Liver (tissue), 9 donors: ENCODE data around the gene ARHGAP32. TPM values are rescaled to one million over a fixed set of nuclear protein-coding genes. Genes with fewer than 3 reads are reported as not detected.

ENCODE experiments used
- DNase-seq: peaks from one replicate; pipeline ENCODE4 v3.0.0-alpha.2; 2017; ENCODE audit warnings: low spot score
- H3K27ac ChIP-seq, 2 donors: one replicate each; pipeline ENCODE4 v1.7.0; 2013; ENCODE audit warnings: inconsistent platforms in 2 of 2, low read length in 2 of 2, control low read depth in 1 of 2, low read depth in 1 of 2, mild to moderate bottlenecking in 1 of 2
- H3K27me3 ChIP-seq, 4 donors: one replicate each; pipeline versions ENCODE4 v1.6.1 to v1.7.0; 2013; ENCODE audit warnings: low read length in 3 of 4, inconsistent platforms in 1 of 4, mild to moderate bottlenecking in 1 of 4, moderate library complexity in 1 of 4; ENCODE audit not compliant: control insufficient read depth in 4 of 4, insufficient read depth in 4 of 4
- H3K36me3 ChIP-seq, 4 donors: one replicate each; pipeline versions ENCODE4 v1.6.1 to v1.7.0; 2013; ENCODE audit warnings: low read length in 3 of 4, mild to moderate bottlenecking in 3 of 4, low read depth in 1 of 4, moderate library complexity in 1 of 4; ENCODE audit not compliant: control insufficient read depth in 4 of 4, insufficient read depth in 3 of 4
- H3K4me1 ChIP-seq, 4 donors: one replicate each; pipeline versions ENCODE4 v1.6.1 to v1.7.0; 2013; ENCODE audit warnings: low read length in 3 of 4, mild to moderate bottlenecking in 3 of 4, moderate library complexity in 1 of 4; ENCODE audit not compliant: control insufficient read depth in 4 of 4, insufficient read depth in 4 of 4
- H3K4me3 ChIP-seq, 3 donors: one replicate each; pipeline versions ENCODE4 v1.6.1 to v1.7.0; 2013; ENCODE audit warnings: low read length in 3 of 3, control low read depth in 1 of 3, low read depth in 1 of 3, mild to moderate bottlenecking in 1 of 3
- H3K9ac ChIP-seq, 2 donors: one replicate each; pipeline ENCODE4 v1.7.0; 2013; ENCODE audit warnings: low read length in 2 of 2, mild to moderate bottlenecking in 2 of 2, moderate library complexity in 2 of 2, control low read depth in 1 of 2, low read depth in 1 of 2
- H3K9me3 ChIP-seq, 4 donors: one replicate each; pipeline versions ENCODE4 v1.6.1 to v1.7.0; 2013; ENCODE audit warnings: low read length in 3 of 4; ENCODE audit not compliant: control insufficient read depth in 4 of 4
- ATF3 ChIP-seq: IDR thresholded peaks from 2 replicates; pipeline ENCODE4 v1.6.1; 2016; ENCODE audit warnings: antibody characterized with exemption
- EGR1 ChIP-seq, 2 donors: IDR thresholded peaks; 2 replicates each; pipeline ENCODE4 v1.6.1; 2016 to 2018; ENCODE audit warnings: antibody characterized with exemption in 2 of 2, low read depth in 2 of 2
- FOXA1 ChIP-seq: IDR thresholded peaks from 2 replicates; pipeline ENCODE4 v1.6.1; 2016; ENCODE audit warnings: antibody characterized with exemption
- FOXA2 ChIP-seq: IDR thresholded peaks from 2 replicates; pipeline ENCODE4 v1.6.1; 2016; ENCODE audit warnings: antibody characterized with exemption
- GABPA ChIP-seq, 2 donors: IDR thresholded peaks in 1 of 2; conservative IDR thresholded peaks in 1 of 2; 2 replicates each; pipeline ENCODE4 v1.6.1; 2016; ENCODE audit warnings: antibody characterized with exemption in 2 of 2, mild to moderate bottlenecking in 1 of 2, moderate library complexity in 1 of 2
- HNF4A ChIP-seq, 2 donors: conservative IDR thresholded peaks; 2 replicates each; pipeline ENCODE4 v1.6.1; 2016; ENCODE audit warnings: antibody characterized with exemption in 2 of 2, mild to moderate bottlenecking in 2 of 2
- HNF4G ChIP-seq: IDR thresholded peaks from 2 replicates; pipeline ENCODE4 v1.6.1; 2016; ENCODE audit warnings: antibody characterized with exemption
- JUND ChIP-seq, 2 donors: IDR thresholded peaks; 2 replicates each; pipeline ENCODE4 v1.6.1; 2016; ENCODE audit warnings: antibody characterized with exemption in 2 of 2
- MAX ChIP-seq: IDR thresholded peaks from 2 replicates; pipeline ENCODE4 v1.6.1; 2016; ENCODE audit warnings: antibody characterized with exemption
- NR2F2 ChIP-seq: IDR thresholded peaks from 2 replicates; pipeline ENCODE4 v1.6.1; 2016; ENCODE audit warnings: antibody characterized with exemption
- RAD21 ChIP-seq, 2 donors: IDR thresholded peaks; 2 replicates each; pipeline ENCODE4 v1.6.1; 2016; ENCODE audit warnings: antibody characterized with exemption in 2 of 2, mild to moderate bottlenecking in 2 of 2
- RXRA ChIP-seq, 2 donors: IDR thresholded peaks; 2 replicates each; pipeline ENCODE4 v1.6.1; 2017 to 2018; ENCODE audit warnings: antibody characterized with exemption in 2 of 2, mild to moderate bottlenecking in 1 of 2
- SP1 ChIP-seq: IDR thresholded peaks from 2 replicates; pipeline ENCODE4 v1.6.1; 2018; ENCODE audit warnings: antibody characterized with exemption, mild to moderate bottlenecking
- TAF1 ChIP-seq: conservative IDR thresholded peaks from 2 replicates; pipeline ENCODE4 v1.6.1; 2016; ENCODE audit warnings: antibody characterized with exemption, mild to moderate bottlenecking
- YY1 ChIP-seq: IDR thresholded peaks from 2 replicates; pipeline ENCODE4 v1.6.1; 2016; ENCODE audit warnings: antibody characterized with exemption, mild to moderate bottlenecking
- ZBTB33 ChIP-seq: IDR thresholded peaks from 2 replicates; pipeline ENCODE4 v1.6.1; 2016; ENCODE audit warnings: antibody characterized with exemption
- WGBS: extraction: QIAGEN DNeasy Blood & Tissue Kit; methylation state at CpG from one replicate; pipeline ENCODE4 v1.1.7; 2013; 5-methylcytosine and 5-hydroxymethylcytosine counted together
- polyA plus RNA-seq, 2 donors: library from polyadenylated mRNA; stranded (reverse) in 1 of 2; unstranded in 1 of 2; fragments of 200-250 nt in 1 of 2; fragments of >200 nt in 1 of 2; fragmentation: Nextera tagmentation in 1 of 2; extraction: Ambion mirVana in 1 of 2; gene quantifications; one replicate each; pipeline versions ENCODE4 v1.2.1 to v1.2.3, GENCODE V29; 2013 to 2015
- total RNA-seq, 2 donors: library from RNA; depleted of rRNA; stranded (reverse); fragments of >200 nt; gene quantifications; one replicate each; pipeline ENCODE4 v1.2.3, GENCODE V29; 2014
- TF ChIP-seq, protein P1 (sequence below): IDR thresholded peaks from 2 replicates; pipeline ENCODE4 v1.6.1; 2016; ENCODE audit warnings: antibody characterized with exemption, mild to moderate bottlenecking
- TF ChIP-seq, protein P2 (sequence below): fragments of 150-350 bp; IDR thresholded peaks from 2 replicates; pipeline ENCODE4 v1.5.1; 2017; ENCODE audit warnings: improper control_type of control experiment, low read depth, low read length; ENCODE audit not compliant: missing input control
- donor health status: healthy.
- donor health status: healthy.
- donor health status: healthy.
- donor health status: healthy.
- donor health status: healthy.

The ARHGAP32 gene
- total RNA-seq, result 10 to 100 TPM in 1 of 2 donors, 1 to 10 TPM in 1; 2.4 to 13.1 TPM
- polyA plus RNA-seq, result 1 to 10 TPM; 1.8 to 2.7 TPM

DNA sequence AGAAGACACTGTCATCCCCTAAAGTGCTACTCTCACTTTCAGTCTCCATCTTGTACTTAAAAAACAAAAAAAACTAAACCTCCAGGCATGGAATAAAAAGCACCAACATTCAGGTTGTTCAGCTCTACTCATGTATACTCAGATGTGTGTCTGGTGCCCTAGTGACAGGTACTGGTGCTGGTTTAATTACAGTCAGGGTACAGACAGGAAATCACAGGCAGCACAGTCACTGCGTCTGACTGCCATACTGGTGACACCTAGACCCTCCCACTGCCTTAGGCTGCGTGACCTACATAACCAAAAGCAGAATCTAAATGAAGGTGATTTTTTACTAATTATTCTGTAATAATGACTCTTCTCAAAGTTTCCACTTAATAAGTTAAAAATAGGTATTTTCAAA is at the start of gene ARHGAP32:
Gene ARHGAP32 (minus strand): TSS at position 176 of the 400 bp plus-strand sequence. CDS start 127 bp downstream, at position 49.
- no peak for DNase-seq
- H3K36me3 ChIP-seq, result no peaks in the 10 kb centered on the region
- no peak within 1 kb of the TSS for H3K27ac ChIP-seq
- TF ChIP-seq NR2F2 (no peak), SP1 (no peak), ZBTB33 (no peak), EGR1 (IDR thresholded peaks at IDR 0.05; ENCODE audit: low read depth in 2 of 2) (no peak), JUND (IDR thresholded peaks at IDR 0.05) (no peak), FOXA1 (no peak), GABPA (IDR thresholded peaks at IDR 0.05 in 1 of 2, conservative IDR thresholded peaks at IDR 0.05 in 1 of 2) (no peak), TAF1 (no peak), YY1 (no peak), RAD21 (IDR thresholded peaks at IDR 0.05) (no peak), HNF4G (no peak), ATF3 (no peak), HNF4A (conservative IDR thresholded peaks at IDR 0.05) (no peak), MAX (no peak), FOXA2 (no peak), RXRA (IDR thresholded peaks at IDR 0.05) (no peak)
- TF ChIP-seq, protein P1, sequence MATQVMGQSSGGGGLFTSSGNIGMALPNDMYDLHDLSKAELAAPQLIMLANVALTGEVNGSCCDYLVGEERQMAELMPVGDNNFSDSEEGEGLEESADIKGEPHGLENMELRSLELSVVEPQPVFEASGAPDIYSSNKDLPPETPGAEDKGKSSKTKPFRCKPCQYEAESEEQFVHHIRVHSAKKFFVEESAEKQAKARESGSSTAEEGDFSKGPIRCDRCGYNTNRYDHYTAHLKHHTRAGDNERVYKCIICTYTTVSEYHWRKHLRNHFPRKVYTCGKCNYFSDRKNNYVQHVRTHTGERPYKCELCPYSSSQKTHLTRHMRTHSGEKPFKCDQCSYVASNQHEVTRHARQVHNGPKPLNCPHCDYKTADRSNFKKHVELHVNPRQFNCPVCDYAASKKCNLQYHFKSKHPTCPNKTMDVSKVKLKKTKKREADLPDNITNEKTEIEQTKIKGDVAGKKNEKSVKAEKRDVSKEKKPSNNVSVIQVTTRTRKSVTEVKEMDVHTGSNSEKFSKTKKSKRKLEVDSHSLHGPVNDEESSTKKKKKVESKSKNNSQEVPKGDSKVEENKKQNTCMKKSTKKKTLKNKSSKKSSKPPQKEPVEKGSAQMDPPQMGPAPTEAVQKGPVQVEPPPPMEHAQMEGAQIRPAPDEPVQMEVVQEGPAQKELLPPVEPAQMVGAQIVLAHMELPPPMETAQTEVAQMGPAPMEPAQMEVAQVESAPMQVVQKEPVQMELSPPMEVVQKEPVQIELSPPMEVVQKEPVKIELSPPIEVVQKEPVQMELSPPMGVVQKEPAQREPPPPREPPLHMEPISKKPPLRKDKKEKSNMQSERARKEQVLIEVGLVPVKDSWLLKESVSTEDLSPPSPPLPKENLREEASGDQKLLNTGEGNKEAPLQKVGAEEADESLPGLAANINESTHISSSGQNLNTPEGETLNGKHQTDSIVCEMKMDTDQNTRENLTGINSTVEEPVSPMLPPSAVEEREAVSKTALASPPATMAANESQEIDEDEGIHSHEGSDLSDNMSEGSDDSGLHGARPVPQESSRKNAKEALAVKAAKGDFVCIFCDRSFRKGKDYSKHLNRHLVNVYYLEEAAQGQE, result no peak
- TF ChIP-seq, protein P2, sequence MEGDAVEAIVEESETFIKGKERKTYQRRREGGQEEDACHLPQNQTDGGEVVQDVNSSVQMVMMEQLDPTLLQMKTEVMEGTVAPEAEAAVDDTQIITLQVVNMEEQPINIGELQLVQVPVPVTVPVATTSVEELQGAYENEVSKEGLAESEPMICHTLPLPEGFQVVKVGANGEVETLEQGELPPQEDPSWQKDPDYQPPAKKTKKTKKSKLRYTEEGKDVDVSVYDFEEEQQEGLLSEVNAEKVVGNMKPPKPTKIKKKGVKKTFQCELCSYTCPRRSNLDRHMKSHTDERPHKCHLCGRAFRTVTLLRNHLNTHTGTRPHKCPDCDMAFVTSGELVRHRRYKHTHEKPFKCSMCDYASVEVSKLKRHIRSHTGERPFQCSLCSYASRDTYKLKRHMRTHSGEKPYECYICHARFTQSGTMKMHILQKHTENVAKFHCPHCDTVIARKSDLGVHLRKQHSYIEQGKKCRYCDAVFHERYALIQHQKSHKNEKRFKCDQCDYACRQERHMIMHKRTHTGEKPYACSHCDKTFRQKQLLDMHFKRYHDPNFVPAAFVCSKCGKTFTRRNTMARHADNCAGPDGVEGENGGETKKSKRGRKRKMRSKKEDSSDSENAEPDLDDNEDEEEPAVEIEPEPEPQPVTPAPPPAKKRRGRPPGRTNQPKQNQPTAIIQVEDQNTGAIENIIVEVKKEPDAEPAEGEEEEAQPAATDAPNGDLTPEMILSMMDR, result no peak
- no peaks in the 10 kb centered on the region for H3K9me3 ChIP-seq
- peaks cover 0 to 9% (median under 1%) of the 10 kb centered on the region in 4 donors for H3K4me1 ChIP-seq
- H3K27me3 ChIP-seq, result no peaks in the 10 kb centered on the region
- WGBS, result 88% methylated on average over 2 of the region's 2 CpGs
- H3K9ac ChIP-seq, result no peak within 1 kb of the TSS
- no peak within 1 kb of the TSS for H3K4me3 ChIP-seq
